T-helper 22 cell (primary cell): ENCODE results near the gene CEP295NL.
A peak's percentile ranks its signal among the peaks of the same experiment; 100 is the strongest.
"Not testable (repeated sequence)": the region's sequence is repeated elsewhere in the genome, so short reads cannot be mapped to it uniquely, and the experiment has no call there.

Experiments used
- DNase-seq: peaks from one replicate; pipeline ENCODE4 v3.0.0-alpha.2; 2020; ENCODE audit warnings: low read depth

Gene CEP295NL, protein sequence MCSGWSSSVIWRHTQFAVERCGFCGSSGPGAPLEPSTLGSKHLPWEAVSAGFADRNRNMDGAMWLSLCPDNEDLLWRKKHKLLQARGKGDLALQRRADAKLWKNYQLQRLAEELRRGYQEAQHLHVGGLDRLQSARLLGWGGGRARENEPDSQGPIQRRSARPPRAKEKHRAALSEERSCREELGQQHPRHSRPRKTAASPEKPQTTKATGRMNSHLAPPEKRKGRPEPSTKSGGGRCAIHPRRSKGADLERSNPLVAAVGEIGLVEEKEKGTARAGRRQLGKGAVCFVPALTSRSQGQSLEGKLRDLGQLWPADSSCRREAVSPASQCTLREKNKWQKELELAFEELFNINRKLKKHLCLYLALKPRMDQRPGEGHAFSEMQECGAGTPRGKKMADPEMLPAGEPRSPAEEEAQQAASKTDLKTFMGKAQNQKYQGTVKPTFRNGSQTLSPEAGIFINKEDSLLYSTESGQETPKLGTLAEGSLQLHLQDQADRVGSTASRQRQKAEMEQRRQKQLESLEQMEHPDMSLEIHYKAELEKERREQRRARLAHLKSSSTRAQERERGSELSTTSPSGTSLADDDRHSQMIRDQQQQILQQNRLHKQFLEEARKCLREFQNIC

DNA sequence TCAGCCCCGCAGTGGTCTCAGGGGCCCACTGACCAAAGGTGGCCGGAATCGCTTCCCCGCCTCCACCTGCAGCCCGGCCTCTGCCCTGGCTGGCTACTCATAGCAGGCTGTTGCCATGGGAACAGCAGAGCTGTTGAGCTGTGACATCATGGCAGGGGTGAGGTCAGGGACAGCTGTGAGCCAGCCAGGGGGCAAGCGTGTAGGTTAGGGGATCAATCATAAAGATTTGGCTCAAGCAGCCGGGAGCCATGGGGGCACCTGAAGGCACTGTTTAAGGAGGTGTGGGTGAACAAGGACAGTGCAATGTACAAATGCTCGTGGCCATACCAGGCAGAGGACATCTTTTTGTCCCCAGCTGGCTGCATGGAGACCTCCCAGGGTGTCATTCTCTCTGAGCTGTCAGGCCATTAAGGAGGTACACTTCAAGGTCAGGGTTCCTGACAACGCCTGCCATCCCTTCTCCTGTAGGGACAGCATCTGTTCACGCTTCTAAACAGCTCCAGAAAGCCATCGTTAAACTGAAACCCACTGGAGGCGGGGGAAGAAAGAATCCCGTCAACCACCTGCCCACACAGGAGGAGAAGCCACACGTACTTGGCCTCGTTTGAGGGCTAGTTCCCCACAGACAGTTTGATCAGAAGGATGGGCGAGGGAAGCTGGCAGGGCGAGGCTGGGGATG is at the start of gene CEP295NL:
Gene CEP295NL (minus strand): TSS at position 101 of the 679 bp plus-strand sequence. CDS start 1,373 bp downstream, outside the sequence.
- no peak for DNase-seq

DNA sequence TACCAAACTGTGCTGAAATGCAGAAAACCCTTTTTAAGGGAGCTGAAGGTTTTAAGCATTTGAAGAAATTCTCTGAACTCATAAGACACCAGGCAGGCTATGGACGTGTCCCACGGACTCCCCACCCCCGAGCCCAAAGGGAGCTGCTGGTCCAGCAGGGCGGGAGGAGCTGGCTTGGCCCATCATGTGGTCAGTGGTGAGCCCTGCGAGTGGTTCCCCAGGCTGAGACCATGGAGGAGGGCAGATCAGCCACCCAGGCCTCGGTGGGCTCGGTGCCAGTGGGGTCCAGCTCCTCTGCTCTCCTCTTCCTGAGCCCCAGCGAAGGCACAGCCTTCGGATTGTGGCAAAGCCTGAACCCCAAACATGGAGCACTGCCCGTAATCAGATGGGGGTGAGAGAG is 49.7 kb upstream of the CEP295NL start:
- no peak for DNase-seq

DNA sequence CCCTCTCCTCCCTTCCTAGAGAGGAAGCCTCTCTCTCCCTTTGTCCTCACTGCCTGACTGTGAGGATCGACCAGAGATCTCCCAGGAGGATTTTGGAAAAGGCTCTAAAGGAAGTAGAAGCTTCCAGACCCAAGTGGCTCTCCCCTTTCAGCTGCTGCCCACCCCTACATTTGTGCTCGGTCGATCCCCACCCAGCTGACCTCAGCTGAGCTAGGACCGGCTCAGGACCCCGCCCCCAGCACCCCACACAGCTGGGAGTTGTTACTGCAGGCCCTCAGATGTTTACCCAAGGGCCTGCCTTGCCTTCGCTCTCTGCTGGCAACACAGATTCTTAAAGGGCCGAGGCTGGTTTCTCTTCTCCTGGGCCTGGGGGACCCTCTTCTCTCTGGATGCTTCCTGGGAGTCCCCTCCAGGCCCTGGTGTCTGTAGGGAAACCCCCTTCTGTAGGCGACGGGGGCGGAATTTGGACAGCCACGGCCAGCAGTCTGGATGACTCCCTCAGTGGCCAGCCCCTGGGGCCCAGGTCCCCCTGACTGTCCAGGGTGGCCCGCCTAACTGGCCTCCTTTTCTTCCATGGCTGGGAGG is 49.1 kb upstream of the CEP295NL start:
- DNase-seq = no peak

DNA sequence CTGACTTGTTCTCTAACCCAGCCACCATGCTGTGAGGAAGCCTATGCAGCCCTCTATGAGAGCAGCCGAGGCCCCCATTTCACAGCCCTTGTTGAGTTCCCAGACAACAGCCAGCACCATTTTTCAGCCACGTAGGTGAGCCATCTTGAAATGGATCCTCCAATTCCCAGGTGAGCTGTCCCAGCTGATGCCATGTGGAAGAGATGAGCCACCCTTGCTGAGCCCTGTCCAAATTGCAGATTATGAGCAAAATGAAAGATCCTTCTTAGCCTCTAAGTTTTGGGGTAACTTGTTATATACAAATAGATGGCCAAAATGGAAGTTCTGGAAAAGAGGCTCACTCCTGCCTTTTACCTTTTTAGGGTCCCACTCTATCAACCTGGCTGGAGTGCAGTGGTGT is 47.9 kb upstream of the CEP295NL start:
- no peak for DNase-seq

DNA sequence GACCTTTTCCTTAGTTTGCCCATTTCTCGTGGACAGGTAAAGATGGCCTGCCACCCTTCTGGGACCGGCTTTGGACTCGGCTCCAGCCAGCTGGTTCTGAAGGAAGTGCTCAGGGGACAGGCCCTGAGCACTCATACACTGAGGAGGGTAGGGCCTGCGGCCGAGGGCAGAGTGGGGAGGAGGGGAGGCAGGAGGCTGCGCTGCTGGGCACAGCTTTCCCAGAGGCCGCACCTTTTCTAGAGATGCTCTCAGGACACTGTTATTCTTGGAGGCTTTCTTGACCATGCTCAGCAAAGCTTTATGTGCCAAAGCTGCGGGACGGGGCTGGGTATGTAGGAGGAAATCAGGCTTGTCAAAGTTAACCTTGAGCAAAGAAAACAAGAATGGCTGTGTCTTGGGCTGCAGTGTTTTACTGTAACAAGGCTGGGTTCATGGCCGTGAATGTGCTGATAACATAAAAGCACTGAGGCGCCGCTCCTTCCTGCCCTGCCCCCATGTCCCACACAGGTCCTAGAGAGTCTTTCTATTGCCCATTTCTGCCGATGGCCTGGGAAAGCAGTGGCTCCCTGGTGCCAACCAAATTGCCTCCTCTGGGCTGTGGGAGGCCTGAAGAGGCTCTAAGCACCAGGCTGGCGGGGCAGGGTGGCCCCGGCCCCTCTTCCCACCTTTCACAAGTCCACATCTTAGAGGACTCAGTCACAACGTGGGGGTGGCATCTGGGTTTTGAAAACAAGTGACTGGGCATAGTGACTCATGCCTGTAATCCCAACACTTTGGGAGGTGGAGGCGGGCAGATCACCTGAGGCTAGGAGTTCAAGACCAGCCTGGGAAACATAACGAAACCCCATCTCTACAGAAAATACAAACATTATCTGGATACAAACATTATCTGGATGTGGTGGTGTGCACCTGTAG is 44.5 kb upstream of the CEP295NL start:
- DNase-seq = no peak

DNA sequence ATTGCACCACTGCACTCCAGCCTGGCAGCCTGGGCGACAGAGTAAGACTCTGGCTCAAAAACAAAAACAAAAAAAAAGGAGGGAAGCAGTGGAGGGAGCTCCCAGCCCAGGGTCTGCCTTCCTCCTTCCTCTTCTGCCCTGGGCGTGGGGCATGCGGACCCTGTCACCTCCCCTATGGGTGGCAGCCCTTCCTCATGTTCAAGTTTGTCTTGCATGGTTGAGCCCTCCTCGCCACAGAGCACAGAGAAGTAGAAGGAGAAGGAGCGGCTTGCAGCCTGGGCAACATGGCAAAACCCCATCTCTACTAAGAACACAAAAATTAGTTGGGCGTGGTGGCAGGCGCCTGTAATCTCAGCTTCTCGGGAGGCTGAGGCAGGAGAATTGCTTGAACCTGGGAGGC is 43.6 kb upstream of the CEP295NL start:
- DNase-seq = no peak

GRCh38 chr17:78946131-78946530 is 43.1 kb upstream of the CEP295NL start:
- no peak for DNase-seq

DNA sequence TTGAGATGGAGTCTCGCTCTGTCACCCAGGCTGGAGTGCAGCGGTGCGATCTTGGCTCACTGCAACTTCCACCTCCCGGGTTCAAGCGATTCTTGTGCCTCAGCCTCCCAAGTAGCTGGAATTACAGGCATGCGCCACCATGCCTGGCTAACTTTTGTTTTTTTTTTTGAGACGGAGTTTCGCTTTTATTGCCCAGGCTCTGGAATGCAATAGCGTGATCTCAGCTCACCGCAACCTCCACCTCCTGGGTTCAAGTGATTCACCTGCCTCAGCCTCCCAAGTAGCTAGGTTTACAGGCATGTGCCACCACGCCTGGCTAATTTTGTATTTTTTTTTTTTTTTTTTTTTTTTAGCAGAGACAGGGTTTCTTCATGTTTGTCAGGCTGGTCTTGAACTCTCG is 42.5 kb upstream of the CEP295NL start:
- not testable (repeated sequence) for DNase-seq

DNA sequence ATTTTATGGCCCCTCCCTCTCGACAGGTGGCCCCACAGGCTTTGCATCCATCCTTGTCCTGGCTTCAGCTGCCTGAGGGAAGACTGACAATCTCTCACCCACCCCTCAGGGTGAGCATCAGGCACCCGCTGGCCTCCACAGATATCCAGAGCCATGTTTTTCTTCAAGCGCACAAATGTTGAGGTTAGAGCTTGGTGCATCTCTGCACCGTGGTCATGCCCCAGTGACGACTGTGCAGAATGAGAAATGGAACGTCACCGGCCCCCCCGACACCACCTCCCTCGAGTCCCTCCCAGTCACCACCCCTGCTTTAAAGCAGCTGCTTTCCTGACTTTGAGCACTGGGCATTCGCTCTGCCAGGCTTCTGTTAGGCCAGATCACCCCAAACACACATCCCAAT is 42.0 kb upstream of the CEP295NL start:
- DNase-seq = no peak

- no peak for DNase-seq
Measured at GRCh38 chr17:78944026-78944425, 41.0 kb upstream of the CEP295NL start.

GRCh38 chr17:78940708-78941107 is 37.7 kb upstream of the CEP295NL start:
- no peak for DNase-seq

GRCh38 chr17:78940258-78940657 is 37.3 kb upstream of the CEP295NL start:
- DNase-seq = no peak

DNA sequence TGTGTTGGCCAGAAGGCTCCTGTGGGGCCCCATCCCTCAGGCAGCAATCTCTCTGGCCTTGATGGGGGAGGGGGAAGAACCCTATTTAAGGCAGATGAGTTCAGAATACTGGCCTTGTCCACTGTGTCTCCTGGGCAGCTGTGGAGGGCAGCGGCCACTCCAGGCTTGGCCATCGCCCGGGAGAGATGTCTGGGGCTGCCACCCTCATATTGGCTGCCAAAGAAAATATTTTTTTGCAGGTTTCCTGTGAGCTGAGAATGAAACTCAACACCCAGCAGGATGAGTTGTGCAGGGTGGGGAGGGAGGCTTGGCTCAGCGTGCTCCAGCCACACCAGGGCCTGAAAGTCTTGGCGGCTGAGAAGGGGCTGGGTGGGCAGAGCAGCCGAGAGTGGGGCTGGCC is 36.6 kb upstream of the CEP295NL start:
- no peak for DNase-seq

- no peak for DNase-seq
Measured at GRCh38 chr17:78937561-78937960, 34.6 kb upstream of the CEP295NL start.

DNA sequence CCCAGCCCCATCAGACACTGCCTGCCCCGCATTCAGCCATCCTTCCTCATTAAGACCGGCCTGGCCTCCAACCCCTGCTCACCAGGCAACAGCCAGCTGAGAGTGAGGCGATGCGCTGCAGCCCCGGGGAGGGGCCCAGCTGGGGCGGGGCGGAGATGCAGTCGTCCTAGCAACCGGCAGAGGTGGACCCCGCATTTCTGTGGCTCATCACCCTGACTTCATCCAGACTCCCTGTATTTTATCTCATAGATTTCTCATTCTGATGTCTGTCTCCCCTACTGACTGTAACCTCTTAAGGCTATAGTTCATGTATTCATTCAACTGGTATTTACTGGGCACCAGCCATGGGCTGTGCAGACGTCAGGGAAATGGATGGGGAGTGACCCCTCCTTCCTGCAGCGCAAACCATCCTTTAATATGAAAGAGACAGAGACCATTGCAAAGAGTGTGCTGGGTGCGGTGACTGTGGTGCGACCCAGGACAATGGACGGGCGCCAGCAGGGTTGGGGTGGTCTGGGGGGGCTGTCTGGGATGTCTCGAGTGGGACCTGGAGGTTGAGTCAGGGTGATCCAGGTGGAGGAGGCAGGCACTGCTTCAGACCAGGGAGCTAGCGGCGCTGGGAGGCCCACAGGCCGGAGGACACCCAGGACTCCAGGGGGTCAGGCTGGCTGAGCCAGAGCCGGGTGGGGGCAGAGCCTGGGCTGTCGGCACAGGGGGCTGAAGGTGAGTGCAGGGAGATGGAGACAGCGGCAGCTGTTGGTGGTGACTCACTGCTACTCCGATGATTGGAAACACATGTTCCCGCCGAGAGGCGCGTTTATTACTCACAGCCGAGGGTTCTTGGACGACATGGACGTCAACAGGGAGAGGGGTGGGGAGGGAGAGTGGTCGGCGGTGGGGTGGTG is 32.7 kb upstream of the CEP295NL start:
- no peak for DNase-seq

DNA sequence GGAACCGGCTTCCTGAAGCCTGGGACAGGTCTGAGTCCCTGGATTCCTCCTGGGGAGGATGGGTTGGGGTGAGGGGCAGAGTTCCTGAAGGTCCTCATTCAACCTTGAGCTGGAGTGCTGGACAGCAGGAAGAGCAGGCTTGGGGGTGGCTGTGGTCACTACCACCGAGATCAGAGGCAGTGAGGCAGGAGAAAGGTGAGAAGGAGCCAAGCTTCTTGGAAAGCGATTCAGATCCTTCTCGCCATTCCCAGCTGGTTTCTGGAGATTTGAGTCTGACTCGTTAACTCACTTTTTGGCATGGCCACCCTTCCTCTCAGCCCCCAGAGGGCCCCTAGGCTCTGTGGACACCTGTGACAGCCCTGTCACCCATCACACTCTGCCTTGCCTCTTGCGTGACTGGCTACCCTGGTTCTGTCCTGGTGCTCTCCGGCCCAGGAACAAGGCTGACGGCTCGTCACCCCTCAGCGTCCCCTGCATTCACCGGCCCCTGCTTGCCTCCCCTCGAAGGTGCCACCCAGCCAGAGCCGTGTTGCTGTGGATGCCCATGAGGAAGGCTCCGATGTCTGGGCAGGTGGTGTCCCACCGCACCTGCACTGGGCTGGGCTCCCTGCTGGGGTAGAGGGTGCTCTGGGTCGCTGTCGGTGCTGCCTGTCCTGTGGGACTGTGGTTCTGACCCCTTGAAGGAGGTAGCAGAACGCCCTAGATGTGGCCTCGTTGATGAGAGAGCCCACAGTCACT is 31.8 kb upstream of the CEP295NL start:
- DNase-seq = no peak

- DNase-seq = no peak
Measured at GRCh38 chr17:78933959-78934568, 31.1 kb upstream of the CEP295NL start.

- DNase-seq = peak; percentile 11
Measured at GRCh38 chr17:78933025-78933958, 30.3 kb upstream of the CEP295NL start.
